Muscle layer of duodenum (tissue), 2 donors: ENCODE data around the gene SYT14.

ENCODE experiments used
- H3K27ac ChIP-seq: one replicate; pipeline ENCODE4 v1.7.0; 2013; ENCODE audit warnings: mild to moderate bottlenecking, low read length
- H3K27me3 ChIP-seq: one replicate; pipeline ENCODE4 v1.7.0; 2013; ENCODE audit warnings: low read depth, mild to moderate bottlenecking, control low read depth, low read length
- H3K36me3 ChIP-seq, 2 donors: one replicate each; pipeline ENCODE4 v1.7.0; 2013; ENCODE audit warnings: low read length in 2 of 2, control low read depth in 1 of 2, mild to moderate bottlenecking in 1 of 2; ENCODE audit not compliant: insufficient read depth in 2 of 2, control insufficient read depth in 1 of 2
- H3K4me1 ChIP-seq, 2 donors: one replicate each; pipeline ENCODE4 v1.7.0; 2013; ENCODE audit warnings: low read length in 2 of 2, mild to moderate bottlenecking in 2 of 2, control low read depth in 1 of 2, moderate library complexity in 1 of 2; ENCODE audit not compliant: insufficient read depth in 2 of 2, control insufficient read depth in 1 of 2
- H3K4me3 ChIP-seq, 2 donors: one replicate each; pipeline ENCODE4 v1.7.0; 2013; ENCODE audit warnings: low read length in 2 of 2, low read depth in 1 of 2, mild to moderate bottlenecking in 1 of 2
- H3K9me3 ChIP-seq, 2 donors: one replicate each; pipeline ENCODE4 v1.7.0; 2013; ENCODE audit warnings: low read length in 2 of 2, control low read depth in 1 of 2, mild to moderate bottlenecking in 1 of 2; ENCODE audit not compliant: control insufficient read depth in 1 of 2
- donor health status: healthy.

Gene SYT14

DNA sequence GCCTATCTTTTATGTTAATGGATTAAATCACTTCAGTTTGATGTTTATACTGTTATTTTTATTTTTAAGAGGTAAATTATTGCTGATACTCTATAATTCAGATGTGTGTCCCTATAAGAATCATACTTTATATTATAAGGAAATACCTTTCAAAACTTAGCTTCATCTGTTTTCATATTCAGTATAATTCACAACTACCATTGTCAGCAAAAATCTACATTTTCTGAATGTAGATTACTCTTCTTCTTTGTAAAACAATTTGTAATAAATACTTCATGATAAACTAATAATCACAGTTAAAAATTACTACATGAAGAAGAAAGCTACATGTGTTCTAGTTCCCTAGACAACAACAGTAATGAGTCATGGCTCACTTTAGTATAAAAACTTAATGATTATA lies 179.2 kb downstream of the SYT14 start:
- H3K4me1 ChIP-seq, result no peaks in the 10 kb centered on the region
- H3K36me3 ChIP-seq, result no peaks in the 10 kb centered on the region
- peaks cover 0 to 4% of the 10 kb centered on the region in 2 donors for H3K9me3 ChIP-seq
- H3K4me3 ChIP-seq, result no peak overlapping the region
- no peaks in the 10 kb centered on the region for H3K27me3 ChIP-seq
- no peak overlapping the region for H3K27ac ChIP-seq

DNA sequence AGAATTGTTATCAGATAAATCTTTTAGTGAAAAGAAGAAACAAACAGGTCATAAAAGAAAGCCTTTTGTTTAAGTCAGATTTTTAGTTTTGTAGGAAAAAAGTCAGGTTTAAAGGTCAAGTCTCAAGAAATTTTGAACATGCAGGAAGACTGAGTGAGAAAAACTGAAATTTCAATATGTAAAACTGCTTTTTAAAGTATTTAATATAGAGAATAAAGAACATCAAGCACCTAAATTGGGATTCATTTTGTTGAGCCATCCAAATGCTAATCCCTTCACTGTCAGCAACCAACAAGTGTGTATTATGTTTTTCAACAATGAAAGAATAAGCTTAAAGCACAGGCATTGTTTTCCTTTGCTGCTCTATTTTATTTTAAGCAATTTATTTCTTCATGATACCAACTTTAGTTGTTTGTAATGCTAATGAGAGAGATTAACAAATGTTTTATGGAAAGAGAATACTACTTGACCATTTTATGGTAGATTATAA lies 179.7 kb downstream of the SYT14 start:
- H3K4me1 ChIP-seq, result no peaks in the 10 kb centered on the region
- peaks cover 0 to 4% of the 10 kb centered on the region in 2 donors for H3K9me3 ChIP-seq
- H3K4me3 ChIP-seq, result no peak overlapping the region
- H3K27ac ChIP-seq, result no peak overlapping the region
- no peaks in the 10 kb centered on the region for H3K27me3 ChIP-seq
- no peaks in the 10 kb centered on the region for H3K36me3 ChIP-seq

DNA sequence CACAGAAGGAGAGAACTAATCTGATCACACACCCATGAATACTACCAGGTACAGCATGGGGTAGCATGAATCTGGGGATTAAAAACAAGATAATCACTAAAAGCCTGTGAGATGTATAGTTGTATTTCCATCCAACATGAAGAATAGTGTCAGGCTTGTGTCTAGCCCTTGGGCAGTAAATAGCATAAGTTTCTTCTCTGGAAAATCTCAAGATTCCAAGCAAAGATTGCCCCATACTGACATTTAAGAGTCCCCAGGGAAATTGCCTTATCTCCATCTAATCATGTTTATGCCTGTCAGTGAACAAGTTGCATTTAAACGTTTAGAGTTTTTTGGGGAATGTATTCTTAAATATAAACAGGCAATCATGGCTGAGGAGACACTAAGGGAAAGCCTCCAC lies 185.4 kb downstream of the SYT14 start:
- no peaks in the 10 kb centered on the region for H3K4me1 ChIP-seq
- H3K9me3 ChIP-seq, result no peaks in the 10 kb centered on the region
- H3K27ac ChIP-seq, result no peak overlapping the region
- no peaks in the 10 kb centered on the region for H3K36me3 ChIP-seq
- H3K4me3 ChIP-seq, result no peak overlapping the region
- no peaks in the 10 kb centered on the region for H3K27me3 ChIP-seq

DNA sequence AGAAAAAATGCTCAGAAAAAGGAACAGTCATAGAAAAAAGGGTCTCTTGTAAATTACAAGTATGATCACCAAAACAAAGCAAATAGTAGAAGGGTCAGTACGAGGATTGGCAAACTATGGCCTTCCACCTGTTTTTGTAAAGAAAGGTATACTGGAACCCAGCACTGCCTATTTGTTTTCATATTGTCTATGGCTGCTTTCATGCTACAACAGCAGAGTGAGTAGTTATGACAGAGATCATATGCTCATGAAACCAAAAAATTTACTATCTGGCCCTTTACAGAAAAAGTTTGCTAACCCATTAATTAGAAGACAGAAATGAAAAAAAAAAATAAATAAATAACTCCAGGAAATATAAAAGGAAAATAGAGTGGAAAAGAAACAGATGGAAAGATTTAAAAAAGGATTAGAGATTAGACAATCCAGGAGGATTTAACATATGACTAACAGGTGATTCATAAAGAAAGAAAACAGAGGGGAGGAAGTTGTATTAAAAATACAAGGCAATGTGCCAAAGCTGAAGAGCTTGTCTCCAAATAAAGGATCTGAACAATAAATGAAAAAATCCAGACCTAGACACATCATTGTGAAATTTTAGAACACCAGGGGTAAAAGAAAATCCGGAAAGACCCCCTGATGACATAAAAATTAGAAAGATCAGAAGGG lies 186.0 kb downstream of the SYT14 start:
- Histone ChIP-seq H3K36me3 (no peaks in the 10 kb centered on the region), H3K4me1 (no peaks in the 10 kb centered on the region), H3K4me3 (no peak overlapping the region)

GRCh38 chr1:210124736-210125135 lies 186.7 kb downstream of the SYT14 start:
- H3K4me3 ChIP-seq, result no peak overlapping the region
- no peaks in the 10 kb centered on the region for H3K27me3 ChIP-seq
- H3K9me3 ChIP-seq, result no peaks in the 10 kb centered on the region
- H3K4me1 ChIP-seq, result no peaks in the 10 kb centered on the region
- H3K27ac ChIP-seq, result no peak overlapping the region
- H3K36me3 ChIP-seq, result no peaks in the 10 kb centered on the region

More for the DNA sequence above, 186.0 kb downstream of the SYT14 start:
- H3K27ac ChIP-seq, result no peak overlapping the region
- no peaks in the 10 kb centered on the region for H3K27me3 ChIP-seq
- no peaks in the 10 kb centered on the region for H3K9me3 ChIP-seq

DNA sequence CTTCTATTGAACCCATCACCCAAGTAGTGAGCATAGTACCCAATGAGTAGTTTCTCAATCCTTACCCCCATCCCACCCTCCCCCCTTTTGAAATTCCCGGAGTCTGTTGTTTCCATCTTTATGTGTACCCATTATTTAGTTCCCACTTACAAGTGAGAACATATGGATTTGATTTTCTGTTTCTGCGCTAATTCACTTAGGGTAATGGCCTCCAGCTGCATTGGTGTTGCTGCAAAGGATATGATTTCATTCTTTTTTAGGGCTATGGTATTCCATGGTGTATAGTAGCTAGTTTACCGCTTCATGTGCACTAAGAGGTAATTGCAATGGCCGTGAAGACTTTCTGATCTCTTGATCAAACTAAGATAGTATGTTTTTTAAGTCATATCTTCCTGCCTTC lies 187.1 kb downstream of the SYT14 start:
- H3K9me3 ChIP-seq, result no peaks in the 10 kb centered on the region
- no peaks in the 10 kb centered on the region for H3K4me1 ChIP-seq
- no peak overlapping the region for H3K4me3 ChIP-seq
- H3K27ac ChIP-seq, result no peak overlapping the region
- no peaks in the 10 kb centered on the region for H3K27me3 ChIP-seq
- no peaks in the 10 kb centered on the region for H3K36me3 ChIP-seq

- H3K36me3 ChIP-seq, result no peaks in the 10 kb centered on the region
- H3K9me3 ChIP-seq, result no peaks in the 10 kb centered on the region
- no peaks in the 10 kb centered on the region for H3K4me1 ChIP-seq
- H3K27ac ChIP-seq, result no peak overlapping the region
- no peaks in the 10 kb centered on the region for H3K27me3 ChIP-seq
- H3K4me3 ChIP-seq, result no peak overlapping the region
Measured at GRCh38 chr1:210129092-210129491, 191.1 kb downstream of the SYT14 start.

- Histone ChIP-seq H3K9me3 (no peaks in the 10 kb centered on the region), H3K36me3 (no peaks in the 10 kb centered on the region), H3K4me3 (no peak overlapping the region), H3K27me3 (no peaks in the 10 kb centered on the region), H3K4me1 (no peaks in the 10 kb centered on the region), H3K27ac (no peak overlapping the region)
Measured at GRCh38 chr1:210129759-210130158, 191.7 kb downstream of the SYT14 start.

DNA sequence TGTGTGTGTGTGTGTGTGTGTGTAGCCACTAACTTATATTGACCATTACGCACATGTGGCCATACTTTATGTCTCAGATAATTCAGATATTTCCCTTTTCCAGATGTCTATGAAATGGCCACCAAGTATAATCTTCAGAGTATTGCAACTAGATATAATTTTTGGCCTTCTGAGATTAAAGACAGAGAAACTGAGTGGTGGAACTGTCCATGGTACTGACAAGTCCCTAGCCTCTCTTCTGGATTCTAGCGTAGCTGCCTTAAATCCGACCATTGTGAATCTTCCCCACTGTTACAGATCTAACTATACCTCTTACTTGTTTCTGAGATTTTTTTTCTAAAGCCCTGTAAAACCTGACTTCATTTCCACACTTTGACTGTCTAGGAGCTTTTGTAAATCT lies 194.6 kb downstream of the SYT14 start:
- H3K27ac ChIP-seq, result no peak overlapping the region
- no peaks in the 10 kb centered on the region for H3K27me3 ChIP-seq
- H3K36me3 ChIP-seq, result no peaks in the 10 kb centered on the region
- no peak overlapping the region for H3K4me3 ChIP-seq
- H3K9me3 ChIP-seq, result no peaks in the 10 kb centered on the region
- no peaks in the 10 kb centered on the region for H3K4me1 ChIP-seq

- no peaks in the 10 kb centered on the region for H3K9me3 ChIP-seq
- H3K36me3 ChIP-seq, result no peaks in the 10 kb centered on the region
- H3K4me3 ChIP-seq, result no peak overlapping the region
- H3K4me1 ChIP-seq, result no peaks in the 10 kb centered on the region
- no peaks in the 10 kb centered on the region for H3K27me3 ChIP-seq
- no peak overlapping the region for H3K27ac ChIP-seq
Measured at GRCh38 chr1:210143465-210144062, 205.5 kb downstream of the SYT14 start.

- H3K27me3 ChIP-seq, result no peaks in the 10 kb centered on the region
- no peak overlapping the region for H3K4me3 ChIP-seq
- H3K4me1 ChIP-seq, result no peaks in the 10 kb centered on the region
- H3K9me3 ChIP-seq, result no peaks in the 10 kb centered on the region
- no peak overlapping the region for H3K27ac ChIP-seq
- no peaks in the 10 kb centered on the region for H3K36me3 ChIP-seq
Measured at GRCh38 chr1:210144736-210145135, 206.7 kb downstream of the SYT14 start.
